Measurements from ENCODE around the gene PRICKLE2.

DNA sequence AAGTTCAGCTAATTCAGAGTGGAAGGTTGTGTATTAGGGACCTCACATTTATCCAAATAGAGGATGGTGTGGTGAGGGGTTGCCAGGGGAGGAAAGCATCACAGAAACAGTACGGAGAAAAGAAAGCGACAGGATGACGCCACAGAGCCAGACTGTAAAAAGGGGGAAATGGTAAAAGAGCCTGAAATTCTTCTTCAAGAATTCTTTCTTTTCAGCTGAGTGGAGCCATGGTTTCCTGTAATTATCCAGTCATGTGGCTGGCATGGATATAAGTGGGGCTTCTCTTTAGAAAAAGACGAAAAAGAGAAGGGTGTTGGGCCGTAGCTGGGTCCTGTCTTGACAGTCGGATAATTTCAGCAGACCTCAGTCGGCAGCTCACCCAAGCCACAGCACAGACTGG is 177.5 kb downstream of the PRICKLE2 start:
- TF ChIP-seq, protein P1, sequence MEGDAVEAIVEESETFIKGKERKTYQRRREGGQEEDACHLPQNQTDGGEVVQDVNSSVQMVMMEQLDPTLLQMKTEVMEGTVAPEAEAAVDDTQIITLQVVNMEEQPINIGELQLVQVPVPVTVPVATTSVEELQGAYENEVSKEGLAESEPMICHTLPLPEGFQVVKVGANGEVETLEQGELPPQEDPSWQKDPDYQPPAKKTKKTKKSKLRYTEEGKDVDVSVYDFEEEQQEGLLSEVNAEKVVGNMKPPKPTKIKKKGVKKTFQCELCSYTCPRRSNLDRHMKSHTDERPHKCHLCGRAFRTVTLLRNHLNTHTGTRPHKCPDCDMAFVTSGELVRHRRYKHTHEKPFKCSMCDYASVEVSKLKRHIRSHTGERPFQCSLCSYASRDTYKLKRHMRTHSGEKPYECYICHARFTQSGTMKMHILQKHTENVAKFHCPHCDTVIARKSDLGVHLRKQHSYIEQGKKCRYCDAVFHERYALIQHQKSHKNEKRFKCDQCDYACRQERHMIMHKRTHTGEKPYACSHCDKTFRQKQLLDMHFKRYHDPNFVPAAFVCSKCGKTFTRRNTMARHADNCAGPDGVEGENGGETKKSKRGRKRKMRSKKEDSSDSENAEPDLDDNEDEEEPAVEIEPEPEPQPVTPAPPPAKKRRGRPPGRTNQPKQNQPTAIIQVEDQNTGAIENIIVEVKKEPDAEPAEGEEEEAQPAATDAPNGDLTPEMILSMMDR (IDR thresholded peaks at IDR 0.05; ENCODE audit: low read length): no peak
- TF ChIP-seq EZH2phosphoT487 (IDR thresholded peaks at IDR 0.05; ENCODE audit: low read length): no peak
- TF ChIP-seq EZH2 (optimal IDR thresholded peaks at IDR 0.05; ENCODE audit: low read depth, low read length): no peak

All from MM.1S (cell line).